Glutamatergic neuron (in vitro differentiated cells): Measurements from ENCODE around the gene GATD1. TPM values are rescaled to one million over a fixed set of nuclear protein-coding genes. Genes with fewer than 3 reads are reported as not detected.
"Not testable (repeated sequence)": the region's sequence is repeated elsewhere in the genome, so short reads cannot be mapped to it uniquely, and the experiment has no call there.

Experiments used
- DNase-seq: peaks from one replicate; pipeline ENCODE4 v3.0.0; 2022
- H3K27ac Mint-ChIP-seq: one replicate; pipeline ENCODE4 v1.8.0; 2020; ENCODE audit warnings: mild to moderate bottlenecking, mixed read lengths, inconsistent platforms; ENCODE audit not compliant: unreplicated experiment
- H3K27me3 Mint-ChIP-seq: one replicate; pipeline ENCODE4 v1.8.0; 2020; ENCODE audit warnings: mild to moderate bottlenecking, moderate library complexity, mixed read lengths, inconsistent platforms; ENCODE audit not compliant: unreplicated experiment
- H3K36me3 Mint-ChIP-seq: one replicate; pipeline ENCODE4 v1.8.0; 2020; ENCODE audit warnings: mild to moderate bottlenecking, mixed read lengths, inconsistent platforms; ENCODE audit not compliant: unreplicated experiment
- H3K4me1 Mint-ChIP-seq: one replicate; pipeline ENCODE4 v1.8.0; 2020; ENCODE audit warnings: mild to moderate bottlenecking, low read depth, mixed read lengths, inconsistent platforms; ENCODE audit not compliant: unreplicated experiment
- H3K4me3 Mint-ChIP-seq: one replicate; pipeline ENCODE4 v1.8.0; 2020; ENCODE audit warnings: mild to moderate bottlenecking, mixed read lengths, inconsistent platforms; ENCODE audit not compliant: unreplicated experiment
- H3K9me3 Mint-ChIP-seq: one replicate; pipeline ENCODE4 v1.8.0; 2020; ENCODE audit warnings: mild to moderate bottlenecking, moderate library complexity, mixed read lengths, inconsistent platforms; ENCODE audit not compliant: unreplicated experiment
- total RNA-seq: library from RNA; stranded (reverse); fragmentation: NEBNext Ultra II Directional; extraction: Animal tissue kit (Norgen Biotek cat#: 25700); gene quantifications from one replicate; pipeline ENCODE4 v1.2.1, GENCODE V29; 2021; ENCODE audit not compliant: unreplicated experiment
- TF ChIP-seq, protein P1 (sequence below): fragments of 200-600 bp; sonication (generic); IDR thresholded peaks from one replicate; pipeline ENCODE4 v1.5.0; 2021; ENCODE audit not compliant: partially characterized antibody, unreplicated experiment

GATD1 gene
- total RNA-seq, 1 donor from 2014 or later, result 67.5 TPM

DNA sequence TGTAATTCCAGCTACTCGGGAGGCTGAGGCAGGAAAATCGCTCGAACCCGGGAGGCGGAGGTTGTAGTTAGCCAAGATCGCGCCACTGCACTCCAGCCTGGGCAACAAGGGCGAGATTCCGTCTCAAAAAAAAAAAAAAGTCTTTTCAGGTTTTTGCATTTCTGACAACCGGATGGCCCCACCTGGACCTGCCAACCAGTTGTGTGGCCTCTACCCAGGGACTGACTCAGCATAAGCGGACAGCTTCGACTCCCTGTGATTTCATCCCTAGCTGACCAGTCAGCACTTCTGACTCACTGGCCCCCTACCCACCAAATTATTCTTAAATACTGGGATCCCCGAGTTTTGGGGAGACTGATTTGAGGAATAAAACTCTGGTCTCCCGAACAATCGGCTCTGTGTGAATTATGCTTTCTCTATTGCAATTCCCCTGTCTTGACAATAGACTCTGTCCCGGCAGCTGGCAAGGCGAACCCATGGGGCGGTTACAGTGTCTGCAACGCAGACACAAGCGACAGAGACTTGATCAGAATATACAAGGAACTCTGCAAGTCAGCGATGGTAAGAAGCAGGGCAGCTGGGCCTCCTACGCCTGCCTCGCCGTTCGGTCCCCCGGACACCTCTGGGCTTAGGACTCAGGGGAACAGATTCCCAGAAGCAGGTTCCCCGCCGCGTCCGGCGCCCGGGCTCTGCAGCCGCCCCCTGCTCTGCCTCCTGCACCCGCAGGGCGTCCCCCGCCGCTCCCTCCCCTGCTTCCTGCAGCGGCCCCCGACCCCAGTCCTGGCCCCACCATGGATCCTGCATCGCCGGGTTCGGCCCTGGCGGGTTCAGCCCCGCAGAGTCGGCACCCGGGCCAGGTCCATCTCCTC is 30.8 kb downstream of the GATD1 start:
- Mint-ChIP-seq H3K36me3 (no peaks in the 10 kb centered on the region), H3K4me1 (peaks cover 8% of the 10 kb centered on the region), H3K27me3 (no peaks in the 10 kb centered on the region), H3K4me3 (peak overlapping the region; percentile 90), H3K9me3 (peaks cover 7% of the 10 kb centered on the region), H3K27ac (peak overlapping the region; percentile 96)
- DNase-seq, result peak; percentile 57
- TF ChIP-seq, protein P1, sequence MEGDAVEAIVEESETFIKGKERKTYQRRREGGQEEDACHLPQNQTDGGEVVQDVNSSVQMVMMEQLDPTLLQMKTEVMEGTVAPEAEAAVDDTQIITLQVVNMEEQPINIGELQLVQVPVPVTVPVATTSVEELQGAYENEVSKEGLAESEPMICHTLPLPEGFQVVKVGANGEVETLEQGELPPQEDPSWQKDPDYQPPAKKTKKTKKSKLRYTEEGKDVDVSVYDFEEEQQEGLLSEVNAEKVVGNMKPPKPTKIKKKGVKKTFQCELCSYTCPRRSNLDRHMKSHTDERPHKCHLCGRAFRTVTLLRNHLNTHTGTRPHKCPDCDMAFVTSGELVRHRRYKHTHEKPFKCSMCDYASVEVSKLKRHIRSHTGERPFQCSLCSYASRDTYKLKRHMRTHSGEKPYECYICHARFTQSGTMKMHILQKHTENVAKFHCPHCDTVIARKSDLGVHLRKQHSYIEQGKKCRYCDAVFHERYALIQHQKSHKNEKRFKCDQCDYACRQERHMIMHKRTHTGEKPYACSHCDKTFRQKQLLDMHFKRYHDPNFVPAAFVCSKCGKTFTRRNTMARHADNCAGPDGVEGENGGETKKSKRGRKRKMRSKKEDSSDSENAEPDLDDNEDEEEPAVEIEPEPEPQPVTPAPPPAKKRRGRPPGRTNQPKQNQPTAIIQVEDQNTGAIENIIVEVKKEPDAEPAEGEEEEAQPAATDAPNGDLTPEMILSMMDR, result no peak

DNA sequence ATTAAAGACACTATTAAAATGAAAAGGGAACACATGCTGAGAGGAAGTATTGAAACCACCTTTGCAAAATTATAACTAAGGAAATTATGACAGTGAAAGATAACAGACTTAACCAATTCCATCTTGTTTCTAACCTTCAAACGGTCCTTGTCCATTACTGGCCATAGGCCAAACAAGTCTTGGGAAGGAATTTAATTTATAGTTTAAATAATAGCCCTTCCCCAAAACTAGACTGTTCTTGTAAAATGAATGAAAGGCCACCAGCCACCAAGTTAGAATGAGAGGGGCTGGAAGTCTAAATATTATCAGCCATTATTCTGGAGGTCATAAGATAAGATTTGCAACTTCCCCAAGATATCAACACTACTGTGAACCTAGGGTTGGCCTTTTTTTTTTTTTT is 31.9 kb downstream of the GATD1 start:
- peak overlapping the region; percentile 15 for H3K27ac Mint-ChIP-seq
- DNase-seq, result no peak
- H3K9me3 Mint-ChIP-seq, result peaks cover 4% of the 10 kb centered on the region
- TF ChIP-seq, protein P1, result no peak
- H3K4me3 Mint-ChIP-seq, result no peak overlapping the region
- peaks cover 8% of the 10 kb centered on the region for H3K4me1 Mint-ChIP-seq
- no peaks in the 10 kb centered on the region for H3K36me3 Mint-ChIP-seq
- H3K27me3 Mint-ChIP-seq, result no peaks in the 10 kb centered on the region

DNA sequence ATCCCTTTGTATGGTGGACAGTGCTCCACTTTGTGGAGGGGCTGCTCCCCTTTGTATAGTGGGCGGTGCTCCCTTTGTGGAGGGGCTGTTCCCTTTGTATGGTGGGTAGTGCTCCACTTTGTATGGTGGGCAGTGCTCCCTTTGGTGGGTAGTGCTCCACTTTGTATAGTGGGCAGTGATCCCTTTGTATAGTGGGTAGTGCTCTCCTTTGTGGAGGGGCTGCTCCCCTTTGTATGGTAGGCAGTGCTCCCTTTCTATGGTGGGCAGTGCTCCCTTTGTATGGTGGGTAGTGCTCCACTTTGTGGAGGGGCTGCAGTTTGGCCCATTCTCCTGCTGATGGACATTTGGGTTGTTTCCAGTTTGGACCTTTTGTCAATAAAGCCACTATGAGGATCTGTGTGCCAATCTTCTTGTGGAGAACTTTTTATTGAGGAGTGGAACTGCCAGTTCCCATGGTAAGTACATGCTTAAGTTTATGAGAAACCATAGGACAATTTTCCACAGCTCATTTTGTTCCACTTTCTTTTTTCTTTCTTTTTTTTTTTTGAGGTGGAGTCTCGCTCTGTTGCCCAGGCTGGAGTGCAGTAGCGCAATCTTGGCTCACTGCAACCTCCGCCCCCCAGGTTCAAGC is 34.6 kb downstream of the GATD1 start:
- peaks cover 7% of the 10 kb centered on the region for H3K9me3 Mint-ChIP-seq
- no peak for DNase-seq
- no peak overlapping the region for H3K4me3 Mint-ChIP-seq
- H3K27me3 Mint-ChIP-seq, result peaks cover 5% of the 10 kb centered on the region
- TF ChIP-seq, protein P1, result no peak
- peaks cover 6% of the 10 kb centered on the region for H3K4me1 Mint-ChIP-seq
- no peaks in the 10 kb centered on the region for H3K36me3 Mint-ChIP-seq
- H3K27ac Mint-ChIP-seq, result no peak overlapping the region

DNA sequence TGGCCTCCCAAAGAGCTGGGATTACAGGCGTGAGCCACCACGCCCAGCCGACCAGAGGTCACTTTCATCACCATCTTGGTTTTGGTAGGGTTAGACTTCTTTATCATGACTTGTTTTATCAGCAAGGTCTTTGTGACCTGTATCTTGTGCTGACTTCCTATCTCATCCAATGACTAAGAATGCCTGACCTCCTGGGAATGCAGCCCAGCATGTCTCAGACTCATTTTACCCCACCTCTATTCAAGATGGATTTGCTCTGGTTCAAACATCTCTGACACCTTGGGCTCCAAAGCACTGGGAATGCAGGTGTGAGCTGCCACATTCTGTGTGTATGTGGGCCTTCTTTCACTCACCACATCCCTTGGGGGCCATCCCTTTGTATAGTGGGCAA is 35.1 kb downstream of the GATD1 start:
- H3K36me3 Mint-ChIP-seq, result no peaks in the 10 kb centered on the region
- DNase-seq, result no peak
- no peak overlapping the region for H3K27ac Mint-ChIP-seq
- H3K4me3 Mint-ChIP-seq, result no peak overlapping the region
- H3K27me3 Mint-ChIP-seq, result peaks cover 5% of the 10 kb centered on the region
- TF ChIP-seq, protein P1, result no peak
- H3K9me3 Mint-ChIP-seq, result peaks cover 7% of the 10 kb centered on the region
- H3K4me1 Mint-ChIP-seq, result peaks cover 12% of the 10 kb centered on the region

DNA sequence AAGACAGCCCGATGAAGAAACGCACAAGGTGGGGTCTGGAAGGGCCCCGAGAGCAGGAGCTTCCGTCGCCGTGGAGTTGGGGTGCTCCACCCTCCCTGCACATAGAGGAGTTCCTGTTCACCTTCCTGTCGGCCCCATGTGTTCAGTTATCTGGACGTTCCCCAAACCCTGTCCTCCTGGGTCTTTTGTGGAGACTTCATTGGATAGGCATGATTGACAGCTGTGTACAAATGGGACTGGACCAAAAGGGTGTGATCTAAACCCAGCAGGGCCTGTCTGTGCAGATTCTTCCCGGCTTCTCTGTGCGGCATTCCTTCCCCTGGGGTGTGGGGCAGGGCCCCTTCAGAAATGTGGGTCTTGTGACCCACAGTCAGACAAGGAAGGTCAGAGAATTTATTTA is 39.4 kb downstream of the GATD1 start:
- H3K27ac Mint-ChIP-seq, H3K9me3 Mint-ChIP-seq, H3K36me3 Mint-ChIP-seq, DNase-seq, H3K27me3 Mint-ChIP-seq: not testable (repeated sequence)
- peaks cover 12% of the 10 kb centered on the region for H3K4me1 Mint-ChIP-seq
- peak overlapping the region; percentile 30 for H3K4me3 Mint-ChIP-seq
